Uterus (tissue), 2 donors: ENCODE measurements around the gene SMAD6.

Experiments used
- CTCF ChIP-seq, 4 experiments: fragments of 200-600 bp in 2 of 4; fragments of 450-650 bp in 2 of 4; sonication (generic) in 2 of 4; IDR thresholded peaks; one replicate each; pipeline ENCODE4 v1.5.1; 2016 to 2019; ENCODE audit warnings: antibody characterized with exemption in 4 of 4, mild to moderate bottlenecking in 2 of 4, moderate library complexity in 1 of 4
- POLR2A ChIP-seq, 2 donors: fragments of 450-650 bp; IDR thresholded peaks; one replicate each; pipeline ENCODE4 v1.6.1; 2016; ENCODE audit warnings: antibody characterized with exemption in 2 of 2, mild to moderate bottlenecking in 1 of 2, moderate library complexity in 1 of 2

GRCh38 chr15:66658044-66658443, 44.0 kb upstream of the SMAD6 start:
- TF ChIP-seq CTCF (IDR thresholded peaks at IDR 0.05): no peak
- no peak for TF ChIP-seq POLR2A (IDR thresholded peaks at IDR 0.05)
